Activated T-helper 1 cell treated with anti-CD3 and anti-CD28 coated beads, Interleukin-12 subunit alpha, Interleukin-12 subunit beta, Interleukin-2, Interleukin-4 antibody, amounts not matched to agents 30 ng/mL and 10 ng/mL and 1 ng/mL, durations not matched to agents 14 hours and 24 hours and 36 hours (primary cell): Measurements from ENCODE around the gene NOS1AP. TPM values are rescaled to one million over a fixed set of nuclear protein-coding genes. Genes with fewer than 3 reads are reported as not detected.

Experiments
- DNase-seq: peaks from one replicate; pipeline ENCODE4 v3.0.0; 2021; ENCODE audit warnings: low spot score
- H3K27ac Mint-ChIP-seq: one replicate; pipeline ENCODE4 v1.8.0; 2021; ENCODE audit warnings: mild to moderate bottlenecking, mixed read lengths
- H3K27me3 Mint-ChIP-seq: one replicate; pipeline ENCODE4 v1.8.0; 2022; ENCODE audit warnings: mild to moderate bottlenecking, moderate library complexity, mixed read lengths; ENCODE audit not compliant: insufficient read depth
- H3K36me3 Mint-ChIP-seq: one replicate; pipeline ENCODE4 v1.8.0; 2021; ENCODE audit warnings: low read depth, mixed read lengths
- H3K4me1 Mint-ChIP-seq: one replicate; pipeline ENCODE4 v1.8.0; 2021; ENCODE audit warnings: low read depth, mixed read lengths
- H3K4me3 Mint-ChIP-seq: one replicate; pipeline ENCODE4 v1.8.0; 2021; ENCODE audit warnings: mild to moderate bottlenecking, moderate library complexity, mixed read lengths
- H3K9me3 Mint-ChIP-seq: one replicate; pipeline ENCODE4 v1.8.0; 2021; ENCODE audit warnings: mixed read lengths
- intact Hi-C: fragments of 100-400 bp; cut with micrococcal nuclease; formaldehyde crosslinking; loops from one replicate; pipeline ENCODE4 v1.15.1; 2024
- total RNA-seq: library from RNA; stranded (reverse); gene quantifications from 2 replicates; pipeline ENCODE4 v1.2.3, GENCODE V29; 2022

Gene NOS1AP
- total RNA-seq: 0.10 TPM in 1 of 2 replicates, not detected in the other

- peak; percentile 72 for DNase-seq
- Mint-ChIP-seq H3K4me3 (peak within 1 kb of the TSS; percentile 80), H3K27ac (no peak within 1 kb of the TSS), H3K36me3 (no peaks in the 10 kb centered on the region), H3K4me1 (no peaks in the 10 kb centered on the region), H3K9me3 (no peaks in the 10 kb centered on the region), H3K27me3 (peaks cover 49% of the 10 kb centered on the region)
- intact Hi-C loops: loop anchor here (1.0 to 2.0 kb wide), 2 partner anchors 428 to 491 kb away; partner anchors contain the start of genes UAP1 and UHMK1
Observed at GRCh38 chr1:162069334-162070093, at the start of gene NOS1AP. Gene NOS1AP (plus strand): TSS chr1:162069691. CDS start chr1:162070178, 487 bp downstream.

DNA sequence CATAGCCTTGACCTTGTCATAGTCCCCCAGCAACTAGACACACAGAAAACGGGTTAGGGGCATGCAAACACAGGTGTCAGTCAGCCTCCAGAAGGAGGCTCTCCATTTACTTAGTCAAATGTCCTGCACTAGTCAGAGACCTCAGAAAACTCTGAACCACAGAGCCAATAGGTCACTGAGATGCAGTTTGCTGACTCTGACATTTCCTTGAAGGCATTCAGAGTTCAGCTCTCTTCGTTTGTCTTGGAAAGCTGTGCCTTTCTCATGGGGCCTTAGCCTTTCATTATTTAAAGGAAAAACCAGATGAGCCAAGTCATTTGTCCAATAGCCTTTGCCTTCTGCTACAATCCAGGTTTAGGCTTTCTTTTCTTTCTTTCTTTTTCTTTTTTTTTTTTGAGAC is 49.3 kb upstream of the NOS1AP start:
- intact Hi-C loops: no loop called here

GRCh38 chr1:162021124-162021523 is 48.4 kb upstream of the NOS1AP start:
- no peak for DNase-seq
- H3K9me3 Mint-ChIP-seq: no peaks in the 10 kb centered on the region
- H3K4me3 Mint-ChIP-seq: no peak overlapping the region
- intact Hi-C loops: no loop called here
- H3K27ac Mint-ChIP-seq: no peak overlapping the region
- no peaks in the 10 kb centered on the region for H3K36me3 Mint-ChIP-seq
- peaks cover 7% of the 10 kb centered on the region for H3K4me1 Mint-ChIP-seq
- H3K27me3 Mint-ChIP-seq: peaks cover 32% of the 10 kb centered on the region

More for the DNA sequence above, 49.3 kb upstream of the NOS1AP start:
- Mint-ChIP-seq H3K27ac (no peak overlapping the region), H3K4me1 (peaks cover 7% of the 10 kb centered on the region), H3K36me3 (no peaks in the 10 kb centered on the region), H3K4me3 (no peak overlapping the region), H3K27me3 (peaks cover 22% of the 10 kb centered on the region), H3K9me3 (no peaks in the 10 kb centered on the region)
- no peak for DNase-seq

- H3K4me1 Mint-ChIP-seq: peaks cover 7% of the 10 kb centered on the region
- H3K9me3 Mint-ChIP-seq: no peaks in the 10 kb centered on the region
- H3K27ac Mint-ChIP-seq: no peak overlapping the region
- intact Hi-C loops: no loop called here
- DNase-seq: no peak
- peaks cover 44% of the 10 kb centered on the region for H3K27me3 Mint-ChIP-seq
- no peaks in the 10 kb centered on the region for H3K36me3 Mint-ChIP-seq
- H3K4me3 Mint-ChIP-seq: peak overlapping the region; percentile 51
Observed at GRCh38 chr1:162022626-162023025, 46.9 kb upstream of the NOS1AP start.

DNA sequence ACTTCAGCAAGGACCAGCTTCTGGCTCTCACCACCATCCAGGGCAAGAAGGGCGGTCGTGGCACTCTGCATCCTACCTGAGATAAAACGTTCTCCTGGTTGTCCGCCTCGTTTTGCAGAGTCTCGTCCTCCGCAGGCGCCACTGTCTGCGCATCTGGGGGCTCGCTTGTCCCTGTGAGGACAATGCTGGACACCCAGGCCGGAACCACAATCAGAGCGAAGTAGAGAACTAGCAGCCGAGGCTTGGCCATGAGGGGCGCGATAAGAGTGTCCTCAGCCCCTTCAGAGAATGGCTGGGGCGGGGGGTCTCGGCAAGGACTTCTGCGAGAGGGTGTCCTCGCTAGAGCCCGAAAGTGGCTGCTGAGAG is 46.3 kb upstream of the NOS1AP start:
- H3K4me1 Mint-ChIP-seq: peaks cover 7% of the 10 kb centered on the region
- H3K9me3 Mint-ChIP-seq: no peaks in the 10 kb centered on the region
- peak overlapping the region; percentile 89 for H3K4me3 Mint-ChIP-seq
- no peak for DNase-seq
- H3K27ac Mint-ChIP-seq: peak overlapping the region; percentile 41
- intact Hi-C loops: no loop called here
- no peaks in the 10 kb centered on the region for H3K36me3 Mint-ChIP-seq
- H3K27me3 Mint-ChIP-seq: peaks cover 46% of the 10 kb centered on the region

GRCh38 chr1:162023547-162024501 is 45.7 kb upstream of the NOS1AP start, which contains the start of gene OLFML2B:
Gene OLFML2B (minus strand): TSS chr1:162023869. CDS start chr1:162023430, 439 bp downstream.
- Mint-ChIP-seq H3K4me3 (peak within 1 kb of the TSS; percentile 89), H3K9me3 (no peaks in the 10 kb centered on the region), H3K36me3 (no peaks in the 10 kb centered on the region), H3K27me3 (peaks cover 50% of the 10 kb centered on the region), H3K27ac (peak within 1 kb of the TSS; percentile 41), H3K4me1 (peaks cover 7% of the 10 kb centered on the region)
- intact Hi-C loops: loop anchor here (1.0 kb wide), 2 partner anchors 109 to 232 kb away; no protein-coding TSS in a partner anchor
- DNase-seq: peak; percentile 47

- intact Hi-C loops: no loop called here
- no peak overlapping the region for H3K27ac Mint-ChIP-seq
- H3K27me3 Mint-ChIP-seq: peaks cover 51% of the 10 kb centered on the region
- no peaks in the 10 kb centered on the region for H3K36me3 Mint-ChIP-seq
- H3K4me1 Mint-ChIP-seq: peaks cover 7% of the 10 kb centered on the region
- H3K4me3 Mint-ChIP-seq: no peak overlapping the region
- no peak for DNase-seq
- H3K9me3 Mint-ChIP-seq: no peaks in the 10 kb centered on the region
Observed at GRCh38 chr1:162025541-162025940, 44.0 kb upstream of the NOS1AP start.

- no peak for DNase-seq
- H3K27ac Mint-ChIP-seq: no peak overlapping the region
- H3K9me3 Mint-ChIP-seq: no peaks in the 10 kb centered on the region
- intact Hi-C loops: no loop called here
- peaks cover 7% of the 10 kb centered on the region for H3K4me1 Mint-ChIP-seq
- H3K27me3 Mint-ChIP-seq: peaks cover 43% of the 10 kb centered on the region
- no peaks in the 10 kb centered on the region for H3K36me3 Mint-ChIP-seq
- H3K4me3 Mint-ChIP-seq: no peak overlapping the region
Observed at GRCh38 chr1:162026881-162027280, 42.6 kb upstream of the NOS1AP start.

GRCh38 chr1:162028726-162029125 is 40.8 kb upstream of the NOS1AP start:
- no peaks in the 10 kb centered on the region for H3K9me3 Mint-ChIP-seq
- no peaks in the 10 kb centered on the region for H3K36me3 Mint-ChIP-seq
- intact Hi-C loops: no loop called here
- peaks cover 7% of the 10 kb centered on the region for H3K4me1 Mint-ChIP-seq
- H3K4me3 Mint-ChIP-seq: no peak overlapping the region
- peaks cover 39% of the 10 kb centered on the region for H3K27me3 Mint-ChIP-seq
- H3K27ac Mint-ChIP-seq: no peak overlapping the region
- DNase-seq: no peak

DNA sequence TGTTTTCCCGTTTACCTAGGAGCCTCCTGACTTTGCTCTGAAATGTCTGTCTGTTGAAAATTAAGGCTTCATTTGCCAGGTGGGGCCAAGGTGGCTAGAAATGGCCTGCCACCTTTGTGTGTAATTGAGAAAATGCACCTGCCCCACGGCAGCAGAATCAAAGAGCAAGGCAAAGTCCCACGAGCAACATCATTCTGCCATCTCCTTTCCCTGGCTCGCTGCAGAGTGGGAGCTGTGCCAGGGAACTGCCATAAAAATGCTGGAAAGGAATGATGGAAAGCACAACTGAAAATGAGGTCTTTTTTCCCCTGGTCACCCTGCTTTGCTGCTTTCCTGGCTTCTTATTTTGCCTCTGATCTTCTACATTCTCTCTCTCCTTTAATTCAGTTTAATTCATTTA is 40.3 kb upstream of the NOS1AP start:
- Mint-ChIP-seq H3K27ac (no peak overlapping the region), H3K9me3 (no peaks in the 10 kb centered on the region), H3K4me3 (no peak overlapping the region), H3K36me3 (no peaks in the 10 kb centered on the region), H3K27me3 (peaks cover 36% of the 10 kb centered on the region), H3K4me1 (peaks cover 5% of the 10 kb centered on the region)
- intact Hi-C loops: no loop called here
- DNase-seq: no peak

- no peak overlapping the region for H3K4me3 Mint-ChIP-seq
- H3K9me3 Mint-ChIP-seq: no peaks in the 10 kb centered on the region
- intact Hi-C loops: no loop called here
- H3K4me1 Mint-ChIP-seq: no peaks in the 10 kb centered on the region
- no peaks in the 10 kb centered on the region for H3K36me3 Mint-ChIP-seq
- H3K27ac Mint-ChIP-seq: no peak overlapping the region
- H3K27me3 Mint-ChIP-seq: peaks cover 23% of the 10 kb centered on the region
- no peak for DNase-seq
Observed at GRCh38 chr1:162030759-162031280, 38.7 kb upstream of the NOS1AP start.

DNA sequence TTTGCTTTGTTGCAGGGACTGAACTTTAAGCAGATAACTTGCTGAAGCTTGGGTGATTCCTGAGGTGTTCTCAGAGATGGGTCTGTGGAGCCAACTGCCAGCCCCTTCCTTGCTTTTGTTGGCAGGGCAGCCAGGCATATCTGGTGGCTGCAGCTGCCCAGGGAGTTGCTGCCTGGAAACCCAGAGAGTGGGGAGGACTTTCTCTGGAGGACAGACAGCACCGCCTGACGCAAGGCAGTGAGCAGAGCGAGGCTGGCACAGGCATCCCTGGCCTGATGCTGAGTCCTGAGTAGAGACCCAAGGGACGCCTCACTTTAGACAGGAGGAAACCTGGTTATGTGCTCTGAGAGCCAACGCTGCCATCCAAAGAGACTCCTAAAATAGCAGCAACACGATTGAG is 36.1 kb upstream of the NOS1AP start:
- Mint-ChIP-seq H3K9me3 (no peaks in the 10 kb centered on the region), H3K27me3 (peaks cover 8% of the 10 kb centered on the region), H3K4me1 (no peaks in the 10 kb centered on the region), H3K4me3 (no peak overlapping the region), H3K27ac (no peak overlapping the region), H3K36me3 (no peaks in the 10 kb centered on the region)
- intact Hi-C loops: no loop called here
- no peak for DNase-seq
